Fibroblast of lung (primary cell): Measurements from ENCODE around the gene ASB3.

Experiments
- CTCF ChIP-seq, 2 donors: IDR thresholded peaks in 1 of 2; conservative IDR thresholded peaks in 1 of 2; 1 replicate in 1 of 2; 2 replicates in 1 of 2; pipeline ENCODE4 v1.5.1; 2011 to 2012; ENCODE audit warnings: low read length in 2 of 2, control low read depth in 1 of 2, inconsistent platforms in 1 of 2, low read depth in 1 of 2, mild to moderate bottlenecking in 1 of 2
- EZH2 ChIP-seq: IDR thresholded peaks from 2 replicates; pipeline ENCODE4 v1.5.1; 2012; ENCODE audit warnings: low read length, control low read depth, mild to moderate bottlenecking; ENCODE audit errors: missing control alignments

GRCh38 chr2:53756644-53757043 is 30.1 kb downstream of the ASB3 start:
- TF ChIP-seq CTCF (conservative IDR thresholded peaks at IDR 0.05 in 1 of 2, IDR thresholded peaks at IDR 0.05 in 1 of 2; ENCODE audit: low read depth in 1 of 2, low read length in 2 of 2) (no peak), EZH2 (no peak)
